Uterus (tissue), 2 donors: Measurements from ENCODE around the gene UBE3C.

Experiments used
- CTCF ChIP-seq, 4 experiments: fragments of 200-600 bp in 2 of 4; fragments of 450-650 bp in 2 of 4; sonication (generic) in 2 of 4; IDR thresholded peaks; one replicate each; pipeline ENCODE4 v1.5.1; 2016 to 2019; ENCODE audit warnings: antibody characterized with exemption in 4 of 4, mild to moderate bottlenecking in 2 of 4, moderate library complexity in 1 of 4
- POLR2A ChIP-seq, 2 donors: fragments of 450-650 bp; IDR thresholded peaks; one replicate each; pipeline ENCODE4 v1.6.1; 2016; ENCODE audit warnings: antibody characterized with exemption in 2 of 2, mild to moderate bottlenecking in 1 of 2, moderate library complexity in 1 of 2

GRCh38 chr7:157276091-157276561, 137.4 kb downstream of the UBE3C start:
- TF ChIP-seq CTCF (IDR thresholded peaks at IDR 0.05) (no peak), POLR2A (IDR thresholded peaks at IDR 0.05) (no peak)
